HG02588 (cell line): ENCODE data around the gene SLC15A3.
A peak's percentile ranks its signal among the peaks of the same experiment; 100 is the strongest.
"Not testable (repeated sequence)": the region's sequence is repeated elsewhere in the genome, so short reads cannot be mapped to it uniquely, and the experiment has no call there.

ENCODE experiments used
- ATAC-seq: cut with Tn5 transposase; IDR thresholded peaks from one replicate; pipeline ENCODE4 v1.9.1; 2021; ENCODE audit warnings: mild to moderate bottlenecking, moderate library complexity; ENCODE audit not compliant: unreplicated experiment

The SLC15A3 gene

DNA sequence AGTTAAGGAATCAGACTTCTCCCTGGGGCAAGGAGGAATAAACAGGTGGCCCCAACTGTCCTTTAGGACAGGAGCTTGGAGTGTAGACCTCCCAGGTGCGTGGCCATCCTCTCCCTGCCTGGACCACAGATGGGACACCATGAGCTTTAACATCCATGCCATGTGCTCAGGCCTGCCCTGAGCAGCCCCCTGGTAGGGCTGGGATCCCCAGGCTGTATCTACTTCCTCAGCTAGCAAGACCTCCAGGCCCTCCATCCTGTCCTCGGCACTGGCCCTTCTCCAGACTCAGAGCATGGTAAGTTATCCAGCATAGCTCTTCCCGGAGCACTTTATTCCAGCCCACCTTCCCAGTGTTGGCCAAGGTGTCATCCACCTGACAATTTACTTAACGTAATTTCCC, 25.2 kb upstream of the SLC15A3 start:
- no peak for ATAC-seq

- ATAC-seq: no peak
Measured at GRCh38 chr11:60974726-60975125, 22.8 kb upstream of the SLC15A3 start.

- ATAC-seq: not testable (repeated sequence)
Measured at GRCh38 chr11:60974316-60974715, 22.3 kb upstream of the SLC15A3 start.

DNA sequence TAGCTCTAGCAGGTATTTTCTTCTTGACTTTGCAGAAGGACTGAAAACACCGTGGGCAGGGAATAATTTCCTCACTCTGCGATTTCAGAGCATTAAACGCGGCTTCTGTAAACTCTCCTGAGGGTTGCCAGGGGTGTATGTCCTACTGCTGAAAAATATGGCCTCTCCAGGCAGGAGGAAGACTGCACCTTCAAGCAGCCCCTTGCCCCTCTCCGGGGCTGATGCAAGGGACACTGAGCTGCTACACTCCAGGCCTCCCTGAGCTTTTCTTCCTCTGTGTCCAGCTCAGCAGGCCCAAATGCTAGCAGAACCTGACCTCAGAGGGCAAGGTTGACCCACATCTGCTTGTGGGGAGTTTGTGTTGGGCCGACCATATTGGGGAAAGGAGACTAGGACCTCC, 21.7 kb upstream of the SLC15A3 start:
- no peak for ATAC-seq

DNA sequence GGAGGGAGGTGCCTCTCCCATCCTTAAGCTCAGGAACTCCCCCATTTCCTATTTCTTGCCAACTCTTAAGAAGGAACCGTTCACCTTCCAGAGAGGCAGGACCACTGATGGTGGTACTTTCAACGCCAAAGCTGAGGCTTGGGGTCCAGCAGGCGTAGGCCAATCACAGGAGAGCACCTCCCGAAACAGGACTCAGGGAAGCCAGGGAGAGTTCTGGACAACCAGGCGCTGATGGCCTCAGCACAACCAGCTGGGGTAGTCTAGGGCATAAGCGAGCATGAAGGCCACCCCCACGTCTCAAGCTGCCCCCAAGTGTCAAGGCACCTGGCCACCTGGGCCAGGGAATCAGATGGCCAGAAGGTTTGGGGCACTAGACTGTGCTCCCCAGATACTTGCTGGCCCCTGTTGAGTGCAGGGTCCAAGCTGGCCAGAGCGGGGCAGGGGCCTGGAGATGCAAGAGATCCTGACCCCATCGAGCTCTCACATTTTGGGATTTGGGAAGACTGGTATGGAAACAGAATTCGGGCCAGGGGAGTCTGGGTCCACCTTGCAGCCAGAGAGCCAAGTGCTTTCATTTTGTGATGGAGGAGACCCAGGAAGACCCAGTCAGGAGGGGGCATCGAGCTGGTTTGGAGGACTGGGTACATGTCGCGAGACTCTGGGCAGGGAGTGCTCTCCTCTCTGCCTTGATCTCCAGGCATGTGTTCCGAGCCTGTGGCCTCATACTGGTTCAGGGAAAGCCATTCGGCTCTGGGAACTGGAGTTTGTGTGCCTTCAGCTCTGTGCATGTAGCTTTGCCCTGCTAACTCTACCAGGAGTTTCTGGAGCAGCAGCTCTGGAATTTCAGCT, 20.4 kb upstream of the SLC15A3 start:
- no peak for ATAC-seq

DNA sequence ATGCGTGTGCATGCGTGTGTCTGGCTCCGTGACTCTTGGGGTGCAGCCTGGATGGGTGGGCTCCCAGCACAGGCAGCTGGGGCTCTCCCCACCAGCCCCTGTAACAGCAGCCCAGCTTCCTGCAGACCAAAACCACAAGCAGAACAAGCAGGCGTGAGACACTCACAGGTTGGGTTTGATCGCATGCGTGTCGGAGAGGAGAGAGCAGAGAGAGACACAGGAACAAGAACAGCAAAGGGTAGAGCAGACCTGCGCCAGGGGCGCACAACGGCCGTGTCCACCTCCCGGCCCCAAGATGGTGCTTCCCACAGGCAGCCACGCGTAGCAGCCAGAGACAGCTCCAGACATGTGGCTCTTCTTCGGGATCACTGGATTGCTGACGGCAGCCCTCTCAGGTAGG, 19.5 kb upstream of the SLC15A3 start, which contains the start of gene CD6:
Gene CD6, plus strand, starts transcription at position 161 of the 400 bp plus-strand sequence. Its CDS starts 186 bp downstream, at position 347.
- no peak for ATAC-seq

- ATAC-seq: no peak
Measured at GRCh38 chr11:60970890-60971289, 18.9 kb upstream of the SLC15A3 start.

GRCh38 chr11:60970369-60970774, 18.4 kb upstream of the SLC15A3 start:
- ATAC-seq: no peak

GRCh38 chr11:60968223-60968622, 16.2 kb upstream of the SLC15A3 start:
- no peak for ATAC-seq

DNA sequence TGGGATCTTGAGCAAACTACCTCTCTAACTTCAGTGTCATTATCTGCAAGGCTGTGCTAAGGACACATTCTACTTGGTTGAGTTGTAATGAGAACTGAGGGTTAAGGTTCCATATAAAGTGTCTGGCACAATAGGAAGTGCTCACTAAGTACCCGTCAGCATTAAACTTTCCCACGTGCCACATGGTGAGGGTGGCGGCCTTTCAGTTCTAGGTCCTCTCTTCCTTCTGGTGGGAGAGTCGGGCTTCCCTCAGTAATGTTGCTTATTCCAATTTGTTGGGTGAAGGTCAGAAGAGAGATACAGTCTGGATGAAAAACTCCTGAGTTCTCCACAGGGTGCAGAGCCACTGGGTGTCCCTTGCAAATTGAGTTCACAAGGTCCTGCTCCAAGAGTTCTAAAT, 14.9 kb upstream of the SLC15A3 start:
- no peak for ATAC-seq

- ATAC-seq: no peak
Measured at GRCh38 chr11:60964801-60965200, 12.8 kb upstream of the SLC15A3 start.

DNA sequence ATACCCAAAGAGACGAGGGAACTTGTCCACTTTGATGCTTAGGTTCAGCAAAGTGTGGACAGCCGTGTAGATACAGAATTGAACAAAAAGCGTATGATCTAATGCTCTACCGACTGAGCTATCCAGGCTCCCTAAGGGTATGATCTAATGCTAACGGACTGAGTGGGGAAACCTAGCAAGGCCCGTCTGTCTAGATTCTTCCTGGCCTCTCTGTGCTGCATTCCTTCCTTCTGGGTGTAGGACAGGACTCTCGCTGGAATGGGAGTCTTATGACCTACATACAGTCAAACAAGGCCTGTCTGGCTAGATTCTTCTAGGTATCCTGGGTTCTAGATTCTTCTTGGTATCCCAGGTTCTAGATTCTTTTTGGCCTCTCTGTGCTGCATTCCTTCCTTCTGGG, 8.4 kb upstream of the SLC15A3 start:
- ATAC-seq: no peak

- ATAC-seq: no peak
Measured at GRCh38 chr11:60959431-60959830, 7.5 kb upstream of the SLC15A3 start.

- ATAC-seq: no peak
Measured at GRCh38 chr11:60957188-60957587, 5.2 kb upstream of the SLC15A3 start.

- ATAC-seq: no peak
Measured at GRCh38 chr11:60955571-60955970, 3.6 kb upstream of the SLC15A3 start.

- ATAC-seq: no peak
Measured at GRCh38 chr11:60954421-60954820, 2.4 kb upstream of the SLC15A3 start.

- ATAC-seq: no peak
Measured at GRCh38 chr11:60953781-60954180, 1.8 kb upstream of the SLC15A3 start.

DNA sequence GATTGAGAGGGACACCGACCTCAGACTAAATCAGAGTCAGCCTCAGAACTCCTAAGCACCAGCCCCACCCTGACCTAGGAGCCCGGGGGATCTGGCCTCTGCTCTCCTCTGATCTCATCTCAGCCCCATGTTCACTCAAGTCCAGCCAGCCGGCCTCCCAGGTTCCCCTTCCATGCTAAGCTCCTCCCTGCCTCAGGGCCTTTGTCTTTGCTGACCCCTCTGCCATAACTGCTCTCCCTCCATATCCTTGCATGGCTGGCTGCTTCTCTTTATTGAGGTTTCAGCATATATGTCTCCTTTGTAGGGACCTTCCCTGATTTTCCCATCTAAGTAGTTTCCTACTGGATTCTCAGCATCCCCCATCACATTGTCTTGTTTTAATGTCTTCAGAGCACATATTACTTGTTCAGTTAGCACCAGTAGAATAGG, 780 bp upstream of the SLC15A3 start:
- no peak for ATAC-seq

GRCh38 chr11:60951606-60951903, 421 bp downstream of the SLC15A3 start:
- ATAC-seq: no peak

DNA sequence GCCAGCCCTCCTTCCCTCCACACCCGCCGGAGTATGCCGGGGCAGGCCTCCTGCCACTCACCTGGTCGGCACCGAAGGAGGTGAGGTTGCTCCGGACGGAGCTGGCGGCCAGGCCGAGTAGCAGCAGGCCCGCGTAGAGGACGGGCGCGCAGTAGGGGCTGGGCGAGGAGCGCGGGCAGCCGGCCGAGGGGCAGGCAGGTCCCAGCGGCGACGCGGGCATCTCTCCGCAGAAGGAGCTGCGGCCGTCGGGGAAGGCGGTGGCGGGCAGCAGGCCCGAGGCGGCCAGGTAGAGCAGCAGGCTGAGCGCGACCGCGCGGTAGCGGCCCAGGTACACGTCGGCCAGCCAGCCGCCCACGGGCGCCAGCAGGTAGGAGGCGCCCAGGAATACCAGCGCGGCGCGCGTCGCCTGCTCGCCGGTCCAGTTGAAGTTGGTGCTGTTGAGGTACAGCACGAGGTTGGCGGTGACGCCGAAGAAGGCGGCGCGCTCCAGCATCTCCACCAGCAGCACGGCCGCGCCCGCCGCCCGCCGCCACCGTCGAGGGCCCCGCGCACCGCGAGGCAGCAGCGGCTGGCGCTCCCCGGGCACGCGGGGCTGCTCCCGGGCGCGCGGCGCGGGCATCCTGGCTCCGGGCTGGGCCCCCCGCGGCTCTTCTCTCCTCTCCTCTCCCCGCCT, 907 bp downstream of the SLC15A3 start:
- ATAC-seq: peak; percentile 25

DNA sequence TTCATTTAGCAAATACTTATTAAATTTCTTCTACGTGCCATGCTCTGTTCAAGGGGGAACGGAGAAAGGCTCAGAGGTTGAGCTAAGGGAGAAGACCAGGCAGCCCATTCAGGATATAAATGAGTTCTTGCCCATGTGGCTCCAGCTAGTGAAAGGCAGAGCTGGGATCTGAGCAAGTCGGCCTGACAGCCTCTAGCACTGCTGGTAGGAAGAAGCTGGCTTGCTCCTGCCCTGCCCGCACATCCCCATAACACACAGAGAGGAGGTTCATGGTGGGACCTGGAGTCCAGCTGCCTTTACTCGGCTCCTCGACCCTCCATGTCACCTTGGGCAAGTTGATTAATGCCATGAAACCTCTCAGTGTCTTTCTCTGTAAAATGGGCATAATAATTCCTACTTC, 2.0 kb downstream of the SLC15A3 start:
- no peak for ATAC-seq

DNA sequence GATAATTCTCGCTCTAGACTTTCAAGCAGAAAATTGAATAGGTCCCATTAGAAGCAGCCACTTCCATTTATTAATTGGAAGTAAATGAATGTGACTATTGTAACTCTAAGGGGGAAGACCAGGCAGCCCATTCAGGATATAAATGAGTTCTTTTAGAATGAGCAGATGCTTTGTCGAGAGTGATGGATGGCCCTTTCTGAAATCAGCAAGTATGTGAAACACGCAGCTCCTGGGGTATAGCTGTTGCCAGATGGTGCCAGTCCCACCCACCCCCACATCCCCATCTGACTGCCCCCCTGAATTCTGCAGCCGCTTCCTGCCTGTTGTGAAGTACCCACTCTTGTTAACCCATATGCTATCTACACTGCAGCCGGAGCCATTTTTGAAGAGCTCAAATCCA, 3.7 kb downstream of the SLC15A3 start:
- no peak for ATAC-seq
